Measurements from ENCODE around the gene NTMT1.
"Not testable (repeated sequence)": the region's sequence is repeated elsewhere in the genome, so short reads cannot be mapped to it uniquely, and the experiment has no call there.

Gene NTMT1

GRCh38 chr9:129626079-129626624, at the start of gene NTMT1:
NTMT1 (plus strand) TSS chr9:129626163; CDS start chr9:129632704, 6,541 bp downstream.
- peak; percentile 97 for DNase-seq

- no peak for DNase-seq
Measured at GRCh38 chr9:129576546-129577543, 49.1 kb upstream of the NTMT1 start.

GRCh38 chr9:129579294-129579693, 46.7 kb upstream of the NTMT1 start:
- DNase-seq, result no peak

- peak; percentile 73 for DNase-seq
Measured at GRCh38 chr9:129580211-129580915, 45.6 kb upstream of the NTMT1 start.

GRCh38 chr9:129581505-129582189, 44.3 kb upstream of the NTMT1 start:
- DNase-seq, result no peak

- peak; percentile 67 for DNase-seq
Measured at GRCh38 chr9:129582855-129583254, 43.1 kb upstream of the NTMT1 start.

GRCh38 chr9:129583308-129584038, 42.5 kb upstream of the NTMT1 start:
- no peak for DNase-seq

GRCh38 chr9:129584136-129584535, 41.8 kb upstream of the NTMT1 start:
- DNase-seq, result peak; percentile 80

GRCh38 chr9:129585352-129585751, 40.6 kb upstream of the NTMT1 start:
- no peak for DNase-seq

GRCh38 chr9:129586245-129586644, 39.7 kb upstream of the NTMT1 start:
- DNase-seq, result no peak

- DNase-seq, result no peak
Measured at GRCh38 chr9:129586685-129587084, 39.3 kb upstream of the NTMT1 start.

- DNase-seq, result no peak
Measured at GRCh38 chr9:129587487-129588262, 38.3 kb upstream of the NTMT1 start.

GRCh38 chr9:129590466-129590865, 35.5 kb upstream of the NTMT1 start:
- DNase-seq, result no peak

GRCh38 chr9:129591916-129592315, 34.0 kb upstream of the NTMT1 start:
- DNase-seq, result no peak

GRCh38 chr9:129592790-129593189, 33.2 kb upstream of the NTMT1 start:
- not testable (repeated sequence) for DNase-seq

GRCh38 chr9:129594632-129595031, 31.3 kb upstream of the NTMT1 start:
- no peak for DNase-seq

- no peak for DNase-seq
Measured at GRCh38 chr9:129595311-129595741, 30.6 kb upstream of the NTMT1 start.

GRCh38 chr9:129595903-129596540, 29.9 kb upstream of the NTMT1 start:
- DNase-seq, result no peak

- no peak for DNase-seq
Measured at GRCh38 chr9:129596541-129597331, 29.2 kb upstream of the NTMT1 start.
